Stimulated activated CD8-positive, alpha-beta memory T cell treated with anti-CD3 and anti-CD28 coated beads, Interleukin-7, amount 100 ng/mL, for 24 hours (primary cell): ENCODE results near the gene HOXA3.

Experiments
- DNase-seq: peaks from one replicate; pipeline ENCODE4 v3.0.0-alpha.2; 2020; ENCODE audit warnings: low read depth

Gene HOXA3

DNA sequence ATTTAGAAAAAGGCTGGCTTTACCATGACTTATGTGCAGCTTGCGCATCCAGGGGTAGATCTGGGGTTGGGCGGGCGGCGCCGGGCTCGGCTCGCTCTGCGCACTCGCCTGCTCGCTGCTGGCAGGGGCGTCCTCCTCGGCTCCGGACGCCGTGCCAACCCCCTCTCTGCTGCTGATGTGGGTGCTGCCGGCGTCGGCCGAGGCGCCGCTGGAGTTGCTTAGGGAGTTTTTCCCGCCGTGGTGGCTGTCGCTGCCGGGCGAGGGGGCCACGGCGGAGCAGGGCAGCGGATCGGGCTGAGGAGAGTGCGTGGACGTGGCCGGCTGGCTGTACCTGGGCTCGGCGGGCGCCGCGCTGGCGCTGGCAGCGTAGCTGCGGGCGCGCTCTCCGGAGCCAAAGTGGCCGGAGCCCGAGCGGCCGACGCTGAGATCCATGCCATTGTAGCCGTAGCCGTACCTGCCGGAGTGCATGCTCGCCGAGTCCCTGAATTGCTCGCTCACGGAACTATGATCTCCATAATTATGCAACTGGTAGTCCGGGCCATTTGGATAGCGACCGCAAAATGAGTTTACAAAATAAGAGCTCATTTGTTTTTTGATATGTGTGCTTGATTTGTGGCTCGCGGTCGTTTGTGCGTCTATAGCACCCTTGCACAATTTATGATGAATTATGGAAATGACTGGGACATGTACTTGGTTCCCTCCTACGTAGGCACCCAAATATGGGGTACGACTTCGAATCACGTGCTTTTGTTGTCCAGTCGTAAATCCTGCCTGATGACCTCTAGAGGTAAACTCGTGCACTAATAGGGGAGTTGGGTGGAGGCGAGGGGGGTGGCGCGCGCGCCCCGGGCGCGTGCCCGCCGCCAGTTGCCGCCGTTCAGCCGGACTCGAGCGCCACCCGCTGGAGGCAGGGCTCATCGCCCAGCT, 9.1 kb downstream of the HOXA3 start, which contains the start of gene HOXA5:
HOXA5 (minus strand) TSS at position 659 of the 927 bp plus-strand sequence; CDS start at position 585, 74 bp downstream.
- DNase-seq = no peak

DNA sequence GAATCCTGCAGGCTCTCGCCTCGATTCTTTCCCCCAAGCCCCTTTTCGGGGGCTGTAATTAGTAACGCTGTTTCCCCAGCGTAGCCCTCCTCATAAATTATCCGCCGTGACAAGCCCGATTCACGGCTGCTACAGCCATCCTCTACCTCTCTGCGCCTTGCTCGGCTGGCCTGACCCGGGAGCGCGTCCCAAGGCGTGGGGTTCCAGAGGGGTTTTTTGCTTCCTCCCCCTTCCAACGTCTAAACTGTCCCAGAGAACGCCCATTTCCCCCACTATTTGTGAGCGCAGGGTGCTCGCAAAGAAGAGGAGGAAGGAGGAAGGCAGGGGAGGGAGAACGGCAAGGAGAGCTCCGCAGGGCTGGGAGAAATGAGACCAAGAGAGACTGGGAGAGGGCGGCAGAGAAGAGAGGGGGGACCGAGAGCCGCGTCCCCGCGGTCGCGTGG, 9.8 kb downstream of the HOXA3 start:
- DNase-seq = no peak

- DNase-seq = no peak
Observed at GRCh38 chr7:27141923-27142579, 10.3 kb downstream of the HOXA3 start.

GRCh38 chr7:27141137-27141922, 11.1 kb downstream of the HOXA3 start:
- DNase-seq = no peak

DNA sequence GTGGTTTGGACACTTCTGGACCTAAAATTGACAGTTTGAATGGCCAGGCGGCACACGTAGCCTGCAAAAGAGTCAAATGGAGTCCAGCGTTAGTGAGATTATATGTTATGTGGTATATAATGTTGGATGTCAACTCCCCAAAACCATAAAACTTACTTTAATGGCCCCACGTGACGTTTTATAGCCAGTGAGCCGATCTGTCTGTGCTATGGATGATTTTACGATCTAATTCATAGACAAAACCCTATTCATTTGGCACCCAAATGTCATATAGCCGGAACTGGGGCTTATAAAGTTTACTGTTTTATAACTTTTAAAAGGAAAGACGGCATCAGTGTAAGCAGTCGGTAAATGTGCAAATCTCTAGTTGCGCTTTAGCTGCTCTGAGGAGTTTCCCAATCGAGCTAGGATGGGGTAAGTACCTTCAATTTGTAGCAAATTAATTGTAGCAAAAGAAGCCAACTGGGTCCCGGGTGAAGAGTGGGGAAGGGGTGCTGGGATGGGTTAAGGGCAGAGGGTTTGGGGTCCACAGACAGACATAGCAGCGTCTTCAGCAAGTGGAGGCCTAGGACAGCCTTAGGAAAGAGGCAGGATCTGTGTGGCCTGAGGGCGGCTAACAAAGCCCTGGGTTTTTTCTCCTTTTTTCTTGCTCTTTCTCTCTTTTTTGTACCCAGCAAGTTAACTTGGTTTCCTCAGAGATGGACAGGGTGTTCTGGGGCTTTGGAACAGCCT, 12.1 kb downstream of the HOXA3 start:
- no peak for DNase-seq

DNA sequence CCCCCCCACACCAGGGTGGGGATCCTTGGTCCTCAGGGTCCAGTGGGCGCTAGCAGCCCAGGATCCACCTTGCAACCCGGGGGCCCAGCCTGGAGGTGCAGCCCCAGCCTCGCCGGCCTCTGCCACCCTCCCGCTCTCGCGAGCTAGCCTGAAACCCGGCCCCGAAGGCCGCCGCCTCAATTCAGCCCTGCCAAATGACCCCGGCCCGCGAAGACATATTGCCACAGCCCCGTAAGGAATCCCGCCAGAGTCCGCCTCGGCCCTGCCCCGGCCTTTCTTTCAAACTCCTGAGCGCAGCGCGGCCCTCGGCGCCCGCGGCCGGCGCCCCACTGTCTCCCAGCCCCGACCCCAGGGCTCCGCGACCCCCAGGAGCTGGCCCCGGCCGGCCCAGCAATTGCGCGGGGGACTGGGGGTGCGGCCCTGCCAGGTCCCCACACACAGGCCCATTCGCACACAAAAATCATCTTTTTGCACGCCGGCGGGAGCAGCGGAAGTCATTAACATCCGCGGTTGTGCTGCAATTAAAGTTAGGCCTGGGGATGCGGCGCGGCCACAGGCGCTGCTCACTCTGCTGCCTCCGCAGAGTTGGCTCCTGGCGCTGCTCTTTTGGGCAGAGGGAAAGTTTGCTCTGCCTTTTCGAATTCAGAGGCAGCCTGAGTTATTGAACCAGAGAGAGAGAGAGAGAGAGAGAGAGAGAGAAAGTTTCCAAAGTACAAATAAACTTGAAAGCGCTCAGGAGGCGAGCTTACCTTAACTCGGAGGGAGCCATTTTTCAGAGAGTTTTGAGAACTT, 12.9 kb downstream of the HOXA3 start:
- DNase-seq = no peak

DNA sequence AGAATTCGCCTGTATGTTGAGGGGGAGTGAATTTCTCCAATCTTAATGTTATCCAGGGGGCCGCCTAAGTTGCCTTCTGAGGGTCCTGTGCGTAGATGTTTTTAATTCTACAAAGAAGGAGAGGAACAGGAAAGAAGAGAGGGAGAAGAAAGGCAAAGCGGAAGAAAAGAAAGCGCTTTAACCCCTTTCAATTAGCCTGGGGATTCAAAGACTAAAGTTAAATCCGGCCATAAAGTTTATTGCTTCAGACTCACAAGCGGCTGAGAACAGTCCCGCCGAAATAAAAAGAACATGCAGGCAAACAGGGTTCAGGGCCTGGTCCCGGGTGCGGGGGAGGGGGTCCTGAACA, 13.4 kb downstream of the HOXA3 start:
- no peak for DNase-seq

GRCh38 chr7:27138472-27138871, 13.9 kb downstream of the HOXA3 start:
- DNase-seq = no peak

DNA sequence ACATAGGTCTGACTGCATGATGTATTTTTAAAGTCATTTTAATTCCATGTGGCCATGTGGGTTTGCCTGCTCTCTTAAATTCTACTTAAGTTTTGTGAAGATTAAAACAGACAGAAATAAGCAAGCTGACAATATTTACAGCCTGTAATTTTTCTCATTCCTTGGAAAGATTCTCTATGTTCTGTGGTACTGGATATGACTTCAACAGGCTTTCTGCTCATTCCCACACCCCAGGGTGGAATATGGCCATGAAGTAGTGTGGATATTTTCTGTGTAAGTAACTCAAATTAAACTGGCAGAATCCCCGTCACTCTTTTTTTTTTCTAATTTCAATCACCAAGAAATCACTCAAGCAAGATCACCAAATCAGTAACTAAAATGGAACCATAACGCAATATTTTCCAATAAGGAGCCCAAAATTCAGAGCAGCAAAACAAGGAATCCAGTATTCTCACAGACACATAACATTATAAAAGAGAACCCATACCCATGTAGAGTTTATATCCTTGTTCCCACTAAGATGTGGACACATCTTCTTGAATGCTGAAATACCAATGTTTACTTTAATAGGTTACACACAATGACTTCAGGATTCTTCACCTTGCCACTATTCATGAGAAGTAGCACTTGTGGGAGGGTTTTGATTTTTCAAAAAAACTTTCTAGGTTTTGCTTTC, 14.6 kb downstream of the HOXA3 start:
- DNase-seq = no peak

DNA sequence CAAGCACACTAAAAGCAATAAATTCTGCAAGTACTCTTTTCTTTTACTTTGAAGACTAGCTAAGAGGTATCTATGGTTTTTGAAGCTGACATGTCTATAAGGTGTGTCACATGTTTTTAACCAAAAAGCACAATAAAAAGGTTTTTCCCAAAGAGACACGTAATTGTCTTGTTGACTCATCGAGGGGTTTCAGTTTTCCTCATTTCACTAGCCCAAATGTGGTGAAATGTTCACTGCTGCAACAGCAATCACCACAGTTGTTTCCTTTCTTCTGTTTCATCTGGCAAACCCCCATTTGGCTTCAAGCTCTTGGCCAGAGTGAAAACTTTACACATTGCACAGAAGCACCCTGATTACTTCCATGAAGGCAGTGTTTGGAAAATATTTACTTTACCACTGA, 18.0 kb downstream of the HOXA3 start:
- DNase-seq = no peak

DNA sequence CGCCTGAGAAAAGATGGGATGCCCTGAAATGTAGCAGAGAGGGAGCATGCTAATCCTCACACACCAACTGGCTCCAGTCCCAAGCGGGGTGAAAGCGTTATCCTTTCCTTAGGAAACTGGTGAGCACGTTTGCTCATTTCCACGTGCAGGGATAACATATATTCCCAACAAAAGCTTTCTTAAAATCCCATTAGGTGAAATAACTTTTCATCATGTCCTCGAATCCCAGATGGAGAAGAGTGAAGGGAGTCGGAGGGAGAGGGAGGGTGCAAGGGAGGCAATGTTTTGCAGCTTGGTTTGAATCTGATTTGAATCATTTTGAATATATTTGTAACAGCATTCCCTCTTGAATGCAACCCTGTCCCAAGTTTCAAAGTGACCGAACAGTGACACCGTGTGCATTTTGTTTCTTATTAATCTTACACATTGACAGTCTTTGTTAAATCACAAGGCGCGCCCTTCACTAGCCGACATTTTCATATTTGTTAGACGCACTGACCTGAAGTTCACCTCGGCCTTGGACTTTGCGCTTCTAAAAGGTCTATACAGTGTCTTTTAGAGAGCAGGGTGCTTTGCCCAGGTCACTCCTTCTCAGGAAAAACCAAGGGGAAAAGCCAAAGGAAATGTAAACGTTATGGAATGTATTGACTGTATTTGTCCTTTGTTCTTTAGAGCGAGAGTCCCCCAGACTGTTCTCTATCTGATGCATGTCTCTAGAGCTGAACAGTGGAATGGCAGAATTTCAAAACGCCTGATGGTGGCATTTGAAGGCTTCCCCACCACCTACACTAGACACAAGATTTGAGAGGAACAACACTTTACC, 18.8 kb downstream of the HOXA3 start:
- no peak for DNase-seq

- DNase-seq = no peak
Observed at GRCh38 chr7:27132978-27133377, 19.4 kb downstream of the HOXA3 start.

GRCh38 chr7:27132214-27132613, 20.2 kb downstream of the HOXA3 start:
- DNase-seq = no peak

- no peak for DNase-seq
Observed at GRCh38 chr7:27131390-27131819, 21.0 kb downstream of the HOXA3 start.

DNA sequence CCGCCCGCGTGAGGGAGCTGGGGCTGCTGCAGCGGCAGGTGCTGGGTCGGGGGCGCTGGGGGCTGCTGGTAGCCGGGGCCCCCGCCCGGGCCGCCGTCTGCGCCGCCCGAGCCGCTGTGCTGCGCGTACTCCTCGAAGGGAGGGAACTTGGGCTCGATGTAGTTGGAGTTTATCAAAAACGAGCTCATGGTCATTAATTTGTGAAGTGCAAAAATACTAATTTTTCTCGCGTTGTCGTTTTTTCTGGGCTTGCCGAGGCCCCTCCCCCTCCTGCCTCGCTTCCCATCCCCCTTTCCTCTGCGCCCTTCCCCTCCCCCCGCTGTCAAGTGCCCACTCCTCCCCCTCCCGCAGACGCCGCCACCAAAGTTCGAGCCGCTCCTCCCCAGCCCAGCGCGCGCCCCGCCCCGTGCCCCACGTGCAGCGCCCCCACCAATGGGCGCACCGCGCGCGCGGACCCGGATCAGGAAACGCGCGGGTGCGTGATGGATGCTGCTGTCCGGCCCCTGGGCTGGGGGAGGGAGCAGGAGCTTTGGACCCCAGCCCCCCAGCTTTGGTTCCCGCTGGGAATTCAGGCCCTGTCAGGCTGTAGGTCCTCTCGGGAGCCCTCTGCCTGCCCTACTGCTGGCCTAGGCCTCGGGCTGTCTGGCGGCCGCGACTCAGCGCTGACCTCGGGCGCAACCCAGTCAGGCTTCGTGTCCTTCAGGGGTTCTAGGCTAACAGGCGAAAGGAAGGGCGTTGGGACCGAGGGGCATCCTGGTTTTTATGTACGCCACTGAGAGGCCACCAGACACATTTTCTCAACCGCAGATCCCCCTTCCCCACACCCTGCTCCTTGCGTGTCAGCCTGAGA, 21.6 kb downstream of the HOXA3 start, which contains the start of gene HOXA4:
HOXA4 (minus strand) TSS at position 218 of the 850 bp plus-strand sequence; CDS start at position 194, 24 bp downstream.
- peak; percentile 32 for DNase-seq

DNA sequence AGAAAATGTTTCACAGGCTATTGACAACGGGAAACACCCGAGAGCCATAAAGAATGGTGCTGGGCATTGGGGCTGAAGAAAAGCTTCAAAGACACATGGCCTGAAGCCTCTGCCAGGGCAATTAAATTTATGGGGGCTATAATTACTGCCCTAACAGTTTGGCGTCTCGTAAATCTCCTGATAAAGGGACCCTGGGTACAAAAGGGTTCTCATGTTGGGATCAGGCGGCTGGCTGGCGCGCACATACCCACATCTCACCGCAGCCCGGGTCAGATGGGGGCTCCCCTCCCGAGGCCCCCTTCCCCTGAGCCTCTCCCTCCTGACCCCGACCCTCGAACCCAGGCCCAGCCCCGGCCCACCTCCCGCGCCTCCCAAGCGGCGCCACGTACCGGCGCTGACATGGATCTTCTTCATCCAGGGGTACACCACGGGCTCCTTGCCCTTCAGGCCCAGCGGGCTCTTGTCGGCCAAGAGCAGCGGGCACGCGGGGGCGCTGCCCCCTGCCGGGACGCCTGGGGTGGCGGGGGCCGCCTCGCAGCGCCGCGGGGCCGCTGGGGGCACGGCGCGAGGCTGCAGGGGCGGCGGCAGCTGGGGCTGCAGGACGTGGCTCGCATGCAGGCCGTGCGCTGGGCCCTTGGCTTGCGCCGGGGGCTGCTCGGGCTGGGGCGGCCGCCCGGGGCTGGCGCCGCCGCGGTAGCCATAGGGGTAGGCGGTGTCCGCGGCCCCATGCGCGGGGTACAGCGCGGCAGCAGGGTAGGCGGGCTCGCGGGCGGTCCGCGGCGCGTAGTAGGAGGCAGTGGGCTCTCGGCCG, 22.4 kb downstream of the HOXA3 start:
- DNase-seq = no peak
